Ishikawa (cell line): ENCODE data around the gene DNAH6.

Source experiments
- EP300 ChIP-seq: IDR thresholded peaks from 2 replicates; pipeline ENCODE4 v1.6.1; 2012; ENCODE audit warnings: borderline replicate concordance
- NFIC ChIP-seq: IDR thresholded peaks from 2 replicates; pipeline ENCODE4 v1.6.1; 2012
- TF ChIP-seq, protein P1 (sequence below): IDR thresholded peaks from 2 replicates; pipeline ENCODE4 v1.6.1; 2012; ENCODE audit warnings: low read depth, mild to moderate bottlenecking

DNA sequence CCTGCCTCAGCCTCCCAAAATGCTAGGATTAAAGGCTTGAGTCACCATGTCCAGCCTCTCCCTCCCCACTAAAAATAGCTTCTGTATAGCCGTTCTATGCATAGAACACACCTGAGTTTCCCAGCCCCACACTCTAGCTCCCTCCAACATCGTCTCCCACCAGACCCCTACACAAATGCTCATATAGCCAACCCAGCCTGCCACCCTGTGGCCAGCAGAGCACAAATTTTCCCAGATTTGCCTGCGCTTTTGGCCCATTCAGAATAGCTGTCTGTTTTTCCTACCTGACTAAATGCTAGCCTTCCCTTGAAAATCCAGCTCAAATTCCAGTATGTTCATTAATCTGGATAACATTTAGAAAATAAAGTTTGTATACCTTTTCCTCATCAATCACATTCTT lies 341.8 kb downstream of the DNAH6 start:
- TF ChIP-seq, protein P1, sequence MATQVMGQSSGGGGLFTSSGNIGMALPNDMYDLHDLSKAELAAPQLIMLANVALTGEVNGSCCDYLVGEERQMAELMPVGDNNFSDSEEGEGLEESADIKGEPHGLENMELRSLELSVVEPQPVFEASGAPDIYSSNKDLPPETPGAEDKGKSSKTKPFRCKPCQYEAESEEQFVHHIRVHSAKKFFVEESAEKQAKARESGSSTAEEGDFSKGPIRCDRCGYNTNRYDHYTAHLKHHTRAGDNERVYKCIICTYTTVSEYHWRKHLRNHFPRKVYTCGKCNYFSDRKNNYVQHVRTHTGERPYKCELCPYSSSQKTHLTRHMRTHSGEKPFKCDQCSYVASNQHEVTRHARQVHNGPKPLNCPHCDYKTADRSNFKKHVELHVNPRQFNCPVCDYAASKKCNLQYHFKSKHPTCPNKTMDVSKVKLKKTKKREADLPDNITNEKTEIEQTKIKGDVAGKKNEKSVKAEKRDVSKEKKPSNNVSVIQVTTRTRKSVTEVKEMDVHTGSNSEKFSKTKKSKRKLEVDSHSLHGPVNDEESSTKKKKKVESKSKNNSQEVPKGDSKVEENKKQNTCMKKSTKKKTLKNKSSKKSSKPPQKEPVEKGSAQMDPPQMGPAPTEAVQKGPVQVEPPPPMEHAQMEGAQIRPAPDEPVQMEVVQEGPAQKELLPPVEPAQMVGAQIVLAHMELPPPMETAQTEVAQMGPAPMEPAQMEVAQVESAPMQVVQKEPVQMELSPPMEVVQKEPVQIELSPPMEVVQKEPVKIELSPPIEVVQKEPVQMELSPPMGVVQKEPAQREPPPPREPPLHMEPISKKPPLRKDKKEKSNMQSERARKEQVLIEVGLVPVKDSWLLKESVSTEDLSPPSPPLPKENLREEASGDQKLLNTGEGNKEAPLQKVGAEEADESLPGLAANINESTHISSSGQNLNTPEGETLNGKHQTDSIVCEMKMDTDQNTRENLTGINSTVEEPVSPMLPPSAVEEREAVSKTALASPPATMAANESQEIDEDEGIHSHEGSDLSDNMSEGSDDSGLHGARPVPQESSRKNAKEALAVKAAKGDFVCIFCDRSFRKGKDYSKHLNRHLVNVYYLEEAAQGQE: no peak
- no peak for TF ChIP-seq EP300
- no peak for TF ChIP-seq NFIC
